GM12864 (cell line): ENCODE results near the gene MAPT.

ENCODE experiments used
- DNase-seq: peaks from one replicate; pipeline ENCODE4 v3.0.0-alpha.2; 2011; ENCODE audit warnings: low read depth
- H3K4me3 ChIP-seq: 2 replicates; pipeline ENCODE4 v1.5.1; 2011; ENCODE audit warnings: mild to moderate bottlenecking, low read depth, low read length, control low read depth
- TF ChIP-seq, protein P1 (sequence below): IDR thresholded peaks from 2 replicates; pipeline ENCODE4 v1.5.1; 2011; ENCODE audit warnings: low read depth, mild to moderate bottlenecking, moderate library complexity, low read length, control low read depth, inconsistent platforms; ENCODE audit errors: missing control alignments

The MAPT gene

DNA sequence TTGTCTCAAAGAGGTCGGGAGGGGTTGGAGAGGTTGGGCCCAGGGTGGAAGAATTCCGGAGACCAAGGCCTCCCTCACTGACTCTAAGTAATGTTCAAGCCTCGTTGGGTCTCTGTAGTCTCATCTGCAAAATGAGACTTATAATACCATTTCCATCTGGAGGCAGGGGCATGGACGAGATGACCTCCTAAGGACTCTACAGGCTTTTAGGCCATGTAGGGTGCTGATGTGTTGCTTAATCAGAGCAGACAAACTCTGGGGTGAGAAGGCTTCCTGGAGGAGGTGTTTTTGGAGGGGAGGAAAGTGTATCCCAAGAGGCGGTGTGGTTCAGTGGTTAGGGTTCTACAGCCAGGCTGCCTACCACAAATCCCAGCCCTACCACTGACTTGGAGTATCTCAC is 46.6 kb upstream of the MAPT start:
- TF ChIP-seq, protein P1, sequence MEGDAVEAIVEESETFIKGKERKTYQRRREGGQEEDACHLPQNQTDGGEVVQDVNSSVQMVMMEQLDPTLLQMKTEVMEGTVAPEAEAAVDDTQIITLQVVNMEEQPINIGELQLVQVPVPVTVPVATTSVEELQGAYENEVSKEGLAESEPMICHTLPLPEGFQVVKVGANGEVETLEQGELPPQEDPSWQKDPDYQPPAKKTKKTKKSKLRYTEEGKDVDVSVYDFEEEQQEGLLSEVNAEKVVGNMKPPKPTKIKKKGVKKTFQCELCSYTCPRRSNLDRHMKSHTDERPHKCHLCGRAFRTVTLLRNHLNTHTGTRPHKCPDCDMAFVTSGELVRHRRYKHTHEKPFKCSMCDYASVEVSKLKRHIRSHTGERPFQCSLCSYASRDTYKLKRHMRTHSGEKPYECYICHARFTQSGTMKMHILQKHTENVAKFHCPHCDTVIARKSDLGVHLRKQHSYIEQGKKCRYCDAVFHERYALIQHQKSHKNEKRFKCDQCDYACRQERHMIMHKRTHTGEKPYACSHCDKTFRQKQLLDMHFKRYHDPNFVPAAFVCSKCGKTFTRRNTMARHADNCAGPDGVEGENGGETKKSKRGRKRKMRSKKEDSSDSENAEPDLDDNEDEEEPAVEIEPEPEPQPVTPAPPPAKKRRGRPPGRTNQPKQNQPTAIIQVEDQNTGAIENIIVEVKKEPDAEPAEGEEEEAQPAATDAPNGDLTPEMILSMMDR = no peak

DNA sequence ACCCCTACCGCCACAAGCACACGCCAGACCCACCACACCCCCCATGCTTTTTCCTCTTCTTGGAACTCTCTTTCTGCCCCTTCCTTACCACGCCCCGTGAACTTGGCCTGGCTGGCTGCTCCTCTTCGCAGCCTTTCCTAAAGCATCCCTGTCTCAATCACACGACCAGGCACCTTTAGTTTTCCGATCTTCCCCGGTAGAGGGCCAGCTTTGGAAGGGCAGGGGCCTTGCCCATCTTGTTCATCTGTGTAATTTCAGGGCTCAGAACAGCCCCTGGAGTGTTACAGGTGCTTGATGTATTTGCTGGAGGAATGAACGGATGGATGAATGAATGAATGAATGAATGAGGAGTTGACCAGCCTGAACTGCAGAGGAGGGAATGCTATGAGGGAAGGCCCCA is 45.9 kb upstream of the MAPT start:
- DNase-seq = no peak
- TF ChIP-seq, protein P1 = no peak

More for the DNA sequence above, 46.6 kb upstream of the MAPT start:
- no peak overlapping the region for H3K4me3 ChIP-seq
- no peak for DNase-seq

DNA sequence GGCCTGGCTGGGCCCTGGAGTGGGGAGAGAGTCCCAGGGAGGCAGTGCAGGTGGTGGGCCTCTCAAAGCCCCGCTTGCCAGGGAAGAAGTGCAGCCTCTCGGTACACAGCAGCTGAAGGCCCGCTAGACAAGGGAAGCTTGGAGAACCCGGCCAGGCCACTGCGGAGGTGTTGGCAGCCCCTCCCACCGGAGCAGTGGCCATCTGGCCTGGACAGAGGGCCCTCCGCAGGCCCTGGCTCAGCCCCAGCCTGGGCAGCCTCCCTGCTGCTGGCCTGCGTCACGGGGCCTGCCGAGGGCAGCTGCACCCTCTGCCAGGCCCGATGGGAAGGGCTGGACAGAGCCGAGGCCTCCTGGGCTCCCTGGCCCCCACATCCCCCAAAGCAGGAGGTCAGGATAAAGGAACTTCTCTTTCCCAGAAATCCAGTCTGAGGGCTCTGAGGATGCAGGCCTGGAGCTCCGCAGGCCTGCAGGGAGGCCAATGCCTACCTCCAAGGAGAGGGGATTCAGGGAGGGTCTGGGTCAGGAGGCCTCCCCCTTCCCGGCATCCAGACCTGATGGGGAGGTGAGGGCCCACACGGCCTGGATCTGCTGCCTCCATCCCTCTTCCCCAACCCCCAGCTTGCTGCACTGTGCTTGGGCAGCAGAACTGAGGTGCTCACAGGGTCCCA is 45.4 kb upstream of the MAPT start:
- H3K4me3 ChIP-seq = no peak overlapping the region
- TF ChIP-seq, protein P1 = no peak
- no peak for DNase-seq

More for the DNA sequence above, 45.9 kb upstream of the MAPT start:
- H3K4me3 ChIP-seq = no peak overlapping the region

DNA sequence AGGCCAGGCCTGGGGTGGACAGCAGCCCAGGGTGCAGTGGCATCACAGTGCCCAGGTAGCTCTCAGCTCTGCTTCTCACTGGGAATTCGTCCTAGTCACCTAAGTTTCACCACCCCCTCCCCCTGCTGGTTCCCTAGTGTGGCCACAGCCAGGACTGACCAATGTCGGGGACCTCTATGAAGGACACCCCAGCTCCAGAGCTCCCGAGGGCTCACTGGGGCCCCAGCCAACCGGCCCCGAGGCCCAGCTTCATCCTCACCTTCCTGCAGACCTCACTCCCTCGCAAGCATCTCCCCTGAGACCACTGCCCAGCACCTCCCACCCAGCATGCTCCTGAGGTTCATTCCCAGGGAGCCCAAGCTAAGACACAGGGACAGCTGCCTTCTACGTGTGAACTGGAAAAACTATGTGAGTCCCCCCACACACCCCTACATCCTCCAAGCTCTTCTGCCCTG is 44.8 kb upstream of the MAPT start:
- TF ChIP-seq, protein P1 = no peak

DNA sequence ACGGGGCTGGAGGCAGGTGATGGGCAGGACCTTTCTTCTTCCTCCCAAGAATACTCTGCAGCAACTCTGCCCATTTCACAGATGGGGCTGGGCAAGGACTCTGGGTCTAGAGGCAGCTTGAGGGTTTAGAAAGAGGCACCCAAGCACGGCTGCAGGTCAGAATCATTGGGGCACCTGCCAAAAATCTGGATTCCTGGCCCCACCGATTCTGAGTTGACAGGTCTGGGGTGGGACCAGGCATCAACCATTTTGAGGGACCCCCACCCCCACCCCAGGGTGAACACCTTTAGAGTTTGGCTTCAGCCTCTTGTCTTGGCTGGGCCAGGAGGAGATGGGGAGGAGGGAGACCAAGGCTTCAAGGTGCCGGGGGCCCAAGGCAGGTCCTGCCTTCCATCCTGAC is 44.3 kb upstream of the MAPT start:
- DNase-seq = no peak
- TF ChIP-seq, protein P1 = no peak
- H3K4me3 ChIP-seq = no peak overlapping the region

More for the DNA sequence above, 44.8 kb upstream of the MAPT start:
- H3K4me3 ChIP-seq = no peak overlapping the region
- DNase-seq = no peak

DNA sequence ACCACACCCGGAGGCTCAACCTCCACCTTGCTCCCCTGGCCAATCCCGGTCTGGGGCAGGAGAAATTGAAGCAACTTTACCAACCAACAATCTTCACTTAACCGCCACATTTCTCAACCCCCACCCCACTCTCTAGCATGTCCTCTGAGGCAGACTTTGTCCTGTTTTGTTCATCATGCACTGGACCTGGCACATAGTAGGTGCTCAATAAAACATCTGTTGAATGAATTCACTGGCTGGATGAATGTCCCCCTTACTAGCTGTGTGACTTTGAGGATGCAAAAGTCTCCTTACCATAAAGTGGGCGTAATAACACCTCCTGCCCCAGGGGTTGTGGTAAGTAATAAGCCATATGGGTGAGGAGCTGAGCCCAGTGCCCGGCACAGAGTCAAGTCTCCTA is 43.9 kb upstream of the MAPT start:
- H3K4me3 ChIP-seq = no peak overlapping the region
- TF ChIP-seq, protein P1 = no peak
- DNase-seq = no peak

DNA sequence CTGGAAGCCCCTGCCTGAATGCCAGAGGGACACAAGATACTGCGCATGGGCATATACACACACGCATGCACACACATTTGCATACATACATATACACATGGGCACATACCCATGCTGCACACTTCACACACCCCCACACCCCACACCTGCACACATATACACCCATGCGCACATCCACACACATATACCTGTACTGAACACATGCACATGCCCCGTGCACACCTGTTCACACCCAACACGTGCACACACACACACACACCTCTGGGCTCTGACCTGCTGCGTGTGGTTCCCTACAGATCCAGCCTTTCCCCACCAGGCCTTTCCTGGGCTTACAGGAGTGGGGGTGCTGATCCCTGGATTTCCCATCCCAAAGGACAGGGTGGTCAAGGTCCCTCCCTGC is 43.3 kb upstream of the MAPT start:
- no peak overlapping the region for H3K4me3 ChIP-seq
- TF ChIP-seq, protein P1 = no peak
- DNase-seq = no peak
